Stimulated activated CD8-positive, alpha-beta memory T cell treated with anti-CD3 and anti-CD28 coated beads, Interleukin-4, amount 100 ng/mL, for 4 hours (primary cell): ENCODE results near the gene GLG1.

ENCODE experiments used
- DNase-seq, 2 donors: peaks; one replicate each; pipeline ENCODE4 v3.0.0-alpha.2; 2020; ENCODE audit warnings: low read depth in 2 of 2, low spot score in 1 of 2

Gene GLG1

DNA sequence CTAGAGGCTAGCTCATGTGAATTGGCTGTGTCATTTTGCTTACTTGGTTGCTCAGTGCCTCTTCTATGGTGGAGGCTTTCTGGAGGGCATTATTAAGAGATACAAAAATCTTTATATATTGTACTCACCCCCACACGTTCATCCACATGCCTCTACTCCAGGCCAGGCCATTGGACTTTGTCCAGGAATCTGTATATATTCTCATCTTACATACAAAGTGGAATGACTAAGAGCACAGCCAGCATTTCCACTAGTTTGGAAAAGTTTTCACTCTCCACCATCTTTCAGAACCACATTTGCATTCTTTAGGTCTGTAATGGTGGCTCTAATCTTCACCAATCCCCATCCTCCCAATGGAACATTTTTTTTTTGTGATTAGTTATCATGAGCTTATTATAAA, 4.8 kb upstream of the GLG1 start:
- no peak for DNase-seq

DNA sequence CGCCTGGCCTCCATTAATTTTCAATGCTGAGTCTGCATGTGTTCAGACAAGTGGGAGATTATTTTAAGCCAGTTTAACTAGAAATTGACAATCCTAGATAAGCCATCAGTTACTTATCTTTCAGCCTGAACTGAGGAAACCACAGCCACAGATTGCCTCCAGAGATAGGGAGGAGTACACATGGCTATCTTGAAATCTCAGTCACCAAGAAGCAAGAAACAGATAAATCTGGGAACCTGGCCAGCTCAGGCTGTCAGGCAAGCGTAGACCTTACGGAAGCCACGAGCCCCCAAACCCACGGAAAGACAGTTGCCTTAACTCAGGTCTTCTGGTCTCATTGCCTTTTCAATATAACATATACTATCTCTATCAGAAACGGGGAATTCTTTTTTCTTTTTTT, 2.0 kb upstream of the GLG1 start:
- no peak for DNase-seq

DNA sequence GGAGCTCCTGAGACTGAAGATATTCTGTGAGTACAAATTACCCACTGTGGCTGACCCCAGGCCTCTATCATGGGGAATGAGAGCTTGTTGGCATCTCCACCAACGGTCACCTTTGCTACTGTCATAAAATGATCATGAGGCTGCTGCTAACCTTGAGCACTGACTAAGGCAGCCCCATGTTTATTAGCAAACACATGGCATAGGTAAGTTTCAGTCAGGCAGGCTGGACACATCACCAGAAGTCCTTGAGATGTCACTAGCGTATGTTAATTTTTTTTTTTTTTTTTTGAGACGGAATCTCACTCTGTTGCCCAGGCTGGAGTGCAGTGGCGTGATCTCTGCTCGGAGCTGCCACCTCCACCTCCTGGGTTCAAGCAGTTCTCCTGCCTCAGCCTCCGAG, 1.5 kb upstream of the GLG1 start:
- DNase-seq: no peak

DNA sequence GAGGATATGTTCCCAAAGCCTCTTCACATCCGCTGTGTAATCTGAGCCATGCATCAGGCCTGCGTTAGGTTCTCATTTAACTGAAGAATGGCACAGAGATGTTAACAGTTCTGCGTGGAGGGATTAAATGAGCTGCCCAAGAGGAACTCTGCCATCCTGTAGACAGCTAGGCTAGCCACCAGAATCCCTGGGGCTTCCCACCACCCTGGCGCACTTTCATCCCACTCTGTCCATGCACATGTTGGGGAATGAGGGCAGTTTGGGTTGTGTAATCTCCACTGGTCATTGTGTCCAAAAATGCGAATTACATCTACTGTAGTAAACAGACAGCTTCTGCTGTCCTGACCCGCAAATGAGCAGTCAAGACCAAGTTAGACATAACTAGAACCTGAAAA, 1.0 kb upstream of the GLG1 start:
- DNase-seq: no peak

DNA sequence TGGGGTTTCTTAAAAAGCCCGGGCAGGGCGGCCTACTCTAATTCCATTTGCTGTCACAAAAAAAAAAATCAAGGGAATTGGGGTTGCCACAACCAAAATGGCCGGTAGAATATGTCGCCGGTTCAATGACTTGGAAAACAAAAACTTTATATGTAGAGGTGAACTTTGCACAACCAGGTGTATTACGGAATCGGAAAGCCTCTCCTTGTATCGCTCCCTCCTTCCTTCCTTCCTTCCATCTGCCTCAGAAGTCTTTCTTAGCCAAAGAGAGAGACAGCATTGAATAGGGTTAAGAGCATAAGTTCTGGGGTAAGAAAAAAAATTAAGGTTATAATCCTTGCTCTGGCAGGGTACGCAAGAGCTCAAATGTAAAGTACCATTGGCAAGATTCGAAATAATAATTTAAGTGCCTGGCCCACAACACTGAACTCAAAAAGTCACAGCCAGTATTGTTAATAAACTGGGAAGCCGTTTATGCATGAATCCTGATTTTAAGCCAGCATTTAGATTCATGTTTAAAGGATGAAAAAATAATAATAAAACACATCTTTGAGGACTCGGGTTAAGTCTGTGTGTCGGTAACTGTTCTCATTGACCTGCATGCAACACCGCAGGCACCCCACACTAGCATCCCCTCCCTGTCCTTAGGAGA, 522 bp upstream of the GLG1 start:
- DNase-seq: no peak

DNA sequence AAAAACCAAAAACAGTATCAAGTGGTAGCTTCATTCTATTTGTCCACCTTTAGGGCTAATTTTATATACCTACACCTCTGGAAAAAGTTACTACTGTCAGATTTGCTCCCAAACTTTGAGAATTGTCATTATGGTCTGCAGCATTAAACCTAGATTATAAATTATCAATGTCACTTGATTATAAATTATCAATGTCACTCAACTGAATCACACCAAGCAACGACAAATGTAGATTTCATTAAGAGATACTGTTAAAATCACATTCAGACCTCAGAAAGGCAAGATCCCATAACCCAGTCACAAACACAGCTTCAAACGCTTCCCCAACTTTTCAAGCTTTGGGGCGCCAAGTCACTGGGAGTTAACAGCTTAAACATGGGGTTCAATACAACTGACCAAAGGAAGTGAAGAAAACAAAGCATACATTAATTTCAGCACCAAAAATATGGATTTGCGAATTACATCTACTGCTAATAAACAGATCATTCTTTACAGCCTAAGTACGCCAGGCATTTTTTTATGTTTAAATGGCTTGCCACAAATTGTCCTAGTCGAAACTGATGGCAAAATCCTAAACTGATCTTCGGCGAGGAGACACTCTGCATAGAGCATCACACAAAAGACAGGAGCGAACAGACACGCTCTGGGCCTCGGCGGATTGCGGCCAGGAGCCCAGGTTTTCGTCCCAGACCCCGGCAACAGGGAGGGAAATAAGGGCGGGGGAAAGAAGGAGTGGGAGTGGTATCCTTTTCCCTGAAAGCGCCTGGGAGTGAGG, 981 bp downstream of the GLG1 start:
- DNase-seq: no peak

DNA sequence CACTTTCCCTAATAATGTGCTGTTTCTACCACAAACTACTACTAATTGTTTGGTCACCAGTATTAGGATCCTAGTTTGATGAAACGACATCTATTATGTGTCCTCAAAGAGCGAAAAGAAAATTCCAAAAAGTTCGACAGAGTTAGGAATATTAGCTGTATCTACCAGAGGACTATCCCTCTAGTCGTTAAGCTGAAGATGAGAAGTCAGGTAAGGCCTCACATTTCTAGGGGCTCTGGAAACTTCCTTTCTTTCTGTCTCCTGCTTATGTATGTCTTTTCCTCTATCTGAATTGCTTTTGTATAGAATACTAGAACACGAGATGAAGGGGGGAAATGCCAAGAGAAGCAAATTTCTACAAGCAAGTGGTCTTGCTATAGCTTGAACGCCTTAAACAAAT, 1.6 kb downstream of the GLG1 start:
- no peak for DNase-seq

DNA sequence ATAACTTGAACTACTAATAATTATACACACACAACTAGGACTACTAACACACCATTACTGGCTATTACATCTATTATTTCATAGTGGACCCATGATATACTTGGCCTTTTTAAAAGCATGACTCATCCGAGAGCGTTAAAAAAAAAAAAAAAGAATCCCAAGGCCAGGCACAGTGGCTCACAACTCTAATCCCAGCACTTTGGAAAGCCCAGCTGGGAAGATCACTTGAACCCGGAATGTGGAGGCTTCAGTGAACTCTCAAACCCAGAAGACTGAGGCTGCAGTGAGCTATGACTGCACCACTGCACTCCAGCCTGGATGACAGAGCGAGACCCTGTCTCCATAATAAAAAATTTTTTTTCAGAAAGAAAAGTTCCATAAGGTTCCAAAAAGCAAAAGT, 3.1 kb downstream of the GLG1 start:
- no peak for DNase-seq

DNA sequence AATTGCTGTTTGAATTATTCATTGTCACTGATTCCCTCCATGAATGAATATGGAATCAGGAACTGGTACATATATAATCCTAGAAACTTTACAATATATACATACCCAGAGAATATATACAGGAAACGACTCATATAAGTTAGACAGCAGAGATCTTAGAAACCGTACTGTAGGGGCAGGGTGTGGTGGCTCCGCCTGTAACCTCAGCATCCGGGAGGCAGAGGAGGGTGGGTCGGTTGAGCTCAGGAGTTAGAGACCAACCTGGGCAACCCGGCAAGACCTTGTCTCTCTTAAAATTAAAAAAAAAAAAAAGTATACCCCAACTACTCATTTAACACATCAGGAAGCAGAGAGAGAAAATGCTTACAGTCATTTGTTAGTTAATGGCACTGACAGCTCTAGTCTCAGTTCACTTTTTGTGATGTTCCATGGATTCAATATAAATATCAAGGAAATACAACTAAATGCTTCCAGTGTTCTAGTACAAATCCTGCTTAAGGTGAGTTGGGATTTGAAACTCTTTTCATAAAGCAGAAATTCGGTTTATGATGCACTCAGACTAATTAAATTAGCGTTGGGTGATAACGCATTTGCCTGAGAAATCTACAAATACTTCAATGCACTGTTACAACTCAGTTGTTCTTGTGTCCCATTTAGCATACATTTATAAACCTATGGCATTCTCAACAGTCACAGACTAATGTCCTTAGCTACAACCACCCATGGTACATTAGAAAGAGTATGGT, 5.6 kb downstream of the GLG1 start:
- DNase-seq: peak; percentile 23 to 37

DNA sequence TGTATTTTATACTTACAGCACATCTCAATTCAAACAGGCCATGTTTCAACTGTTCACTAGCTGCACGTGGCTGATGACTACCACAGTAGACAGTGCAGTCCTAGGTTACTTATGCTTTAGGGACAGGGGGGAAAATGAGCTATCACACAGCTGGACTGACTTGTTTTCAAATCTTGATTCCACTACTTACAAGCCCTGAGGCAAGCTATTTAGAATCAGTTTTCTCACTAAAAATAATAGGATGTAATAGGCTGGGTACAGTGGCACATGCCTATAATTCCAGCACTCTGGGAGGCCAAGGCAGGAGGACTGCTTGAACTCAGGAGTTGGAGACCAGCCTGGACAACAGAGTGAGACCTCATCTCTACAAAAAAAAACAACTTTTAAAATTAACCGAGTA, 10.3 kb downstream of the GLG1 start:
- no peak for DNase-seq

DNA sequence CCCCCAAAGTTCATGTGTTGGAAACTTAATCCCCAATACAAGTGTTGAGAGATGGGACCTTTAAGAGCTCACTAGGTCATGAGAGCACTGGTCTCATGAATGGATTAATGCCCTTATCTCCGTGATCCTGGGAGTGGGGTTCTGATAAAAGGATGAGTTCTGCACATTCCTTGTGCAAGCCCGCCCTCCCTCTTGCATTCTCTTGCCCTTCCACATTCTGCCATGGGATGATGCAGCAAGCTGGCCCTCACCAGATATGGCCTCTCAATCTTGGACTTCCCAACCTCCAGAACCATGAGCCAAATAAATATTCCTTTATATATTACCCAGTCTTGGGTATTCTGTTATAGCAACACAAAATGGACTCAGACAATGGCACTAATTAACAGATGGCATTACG, 14.1 kb downstream of the GLG1 start:
- no peak for DNase-seq

DNA sequence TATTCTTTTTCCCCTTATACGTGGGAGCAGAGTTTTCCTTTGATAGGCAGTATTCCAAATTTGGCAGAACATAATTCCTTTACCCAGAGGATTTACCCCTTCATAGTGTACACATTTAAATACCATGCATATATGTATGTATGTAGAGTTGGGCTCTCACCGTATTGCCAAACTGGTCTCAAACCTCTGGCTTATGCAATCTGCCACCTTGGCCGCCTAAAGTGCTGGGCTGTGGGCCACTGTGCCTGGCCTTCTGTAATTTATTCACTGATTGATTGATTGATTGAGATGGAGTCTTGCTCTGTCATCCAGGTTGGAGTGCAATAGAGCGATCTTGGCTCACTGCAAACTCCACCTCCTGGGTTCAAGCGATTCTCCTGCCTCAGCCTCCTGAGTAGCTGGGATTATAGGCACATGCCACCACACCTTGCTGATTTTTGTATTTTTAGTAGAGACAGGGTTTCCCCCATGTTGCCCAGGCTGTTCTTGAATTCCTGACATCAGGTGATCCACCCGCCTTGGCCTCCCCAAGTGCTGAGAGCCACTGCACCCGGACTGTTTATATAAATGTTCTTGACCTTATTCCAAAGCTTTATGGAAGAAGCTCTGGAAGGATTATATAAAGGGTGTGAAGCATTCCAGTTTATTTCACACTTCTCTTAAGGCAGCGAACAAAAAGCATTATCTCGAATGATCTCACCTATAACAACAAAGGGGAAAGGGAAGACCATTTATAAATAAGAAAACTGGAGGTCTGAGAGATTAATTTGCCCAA, 14.9 kb downstream of the GLG1 start:
- DNase-seq: no peak

DNA sequence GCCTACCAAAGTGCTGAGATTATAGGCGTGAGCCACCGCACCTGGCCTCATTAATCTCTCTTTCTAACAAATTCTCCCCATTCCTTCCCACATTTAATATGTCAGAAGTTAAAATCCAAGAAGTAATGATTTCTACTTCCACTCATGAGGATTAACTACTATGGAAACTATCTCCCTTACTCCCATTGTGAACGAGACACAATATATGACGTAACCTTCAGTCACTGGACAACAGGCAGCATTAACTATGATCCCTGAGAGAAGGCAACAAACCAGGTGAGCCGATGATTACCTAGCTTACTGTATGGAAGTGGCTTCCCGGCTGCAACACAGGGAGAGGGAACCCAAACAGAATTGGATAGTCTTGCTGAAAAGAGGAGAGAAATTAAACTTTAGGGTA, 20.0 kb downstream of the GLG1 start:
- DNase-seq: no peak

DNA sequence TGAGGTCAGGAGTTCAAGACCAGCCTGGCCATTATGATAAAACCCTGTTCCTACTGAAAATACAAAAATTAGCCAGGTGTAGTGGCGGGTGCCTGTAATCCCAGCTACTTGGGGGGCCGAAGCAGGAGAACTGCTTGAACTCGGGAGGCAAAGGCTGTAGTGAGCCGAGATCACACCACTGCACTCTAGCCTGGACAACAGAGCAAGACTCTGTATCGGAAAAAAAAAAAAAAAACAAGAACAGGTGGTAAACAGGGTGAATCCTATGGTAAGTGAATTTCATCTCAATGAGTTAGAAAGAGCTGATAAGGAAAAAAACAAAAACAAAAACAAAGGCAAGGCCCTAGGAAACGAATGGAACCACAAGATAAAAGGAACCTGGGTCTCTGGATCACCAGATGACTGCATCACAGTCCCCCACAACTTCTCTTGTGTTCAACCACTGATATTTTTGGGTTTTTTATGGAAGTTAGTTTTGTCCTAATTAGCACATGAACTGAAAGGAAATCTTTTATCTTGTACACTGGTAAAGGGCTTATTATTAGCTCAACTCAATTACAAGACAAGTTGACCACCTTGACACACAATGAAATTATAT, 21.0 kb downstream of the GLG1 start:
- DNase-seq: no peak

DNA sequence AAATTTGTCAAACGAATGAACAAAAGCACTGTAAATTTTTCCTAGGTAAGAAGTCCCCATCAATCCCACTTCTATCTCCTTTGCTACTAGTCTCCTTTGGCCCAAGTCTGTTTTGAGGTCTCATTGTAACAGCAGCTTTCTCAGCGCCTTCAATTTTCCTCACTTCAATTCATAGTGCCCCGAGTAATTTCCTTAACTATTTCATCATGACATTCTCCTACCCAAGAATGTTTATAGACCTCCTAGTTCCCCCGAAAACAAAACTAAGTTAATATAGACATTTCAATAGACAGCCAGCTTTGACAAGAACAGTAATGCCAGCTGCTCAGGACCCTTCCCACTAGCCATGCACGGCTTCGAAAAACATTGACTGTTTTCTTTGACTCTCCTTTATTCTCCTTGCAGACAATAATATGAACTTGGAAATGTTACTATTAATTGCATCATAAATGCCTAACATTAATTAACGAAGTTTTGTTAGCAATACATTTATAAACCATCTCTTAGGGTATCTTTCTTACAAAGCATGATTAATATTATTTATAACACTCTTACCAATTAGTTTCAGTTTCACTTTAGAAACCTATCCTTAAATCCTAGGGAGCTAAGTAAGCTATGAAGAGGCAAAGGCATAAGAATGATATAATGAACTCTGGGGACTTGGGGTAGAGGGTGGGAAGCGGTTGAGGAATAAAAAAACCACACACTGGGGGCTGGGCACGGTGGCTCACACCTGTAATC, 22.8 kb downstream of the GLG1 start:
- no peak for DNase-seq

DNA sequence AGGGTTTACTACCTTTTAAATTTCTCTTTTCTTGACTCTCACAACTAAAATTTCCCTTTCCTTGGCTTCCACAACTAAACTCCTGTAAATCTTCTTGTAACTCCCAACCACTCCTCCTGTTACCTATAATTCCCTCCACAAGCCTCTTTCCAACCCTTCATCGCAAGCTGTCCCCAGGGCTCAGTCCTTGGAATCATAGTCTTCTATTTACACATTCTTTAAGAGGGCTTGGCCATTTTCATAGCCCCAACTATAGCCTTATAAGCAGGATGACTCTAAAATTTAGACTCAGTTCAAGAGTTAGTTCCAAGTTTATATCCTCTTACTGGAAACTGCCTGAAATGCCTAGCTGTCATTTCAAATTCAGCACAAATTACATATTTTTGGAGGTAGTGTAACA, 23.9 kb downstream of the GLG1 start:
- no peak for DNase-seq

DNA sequence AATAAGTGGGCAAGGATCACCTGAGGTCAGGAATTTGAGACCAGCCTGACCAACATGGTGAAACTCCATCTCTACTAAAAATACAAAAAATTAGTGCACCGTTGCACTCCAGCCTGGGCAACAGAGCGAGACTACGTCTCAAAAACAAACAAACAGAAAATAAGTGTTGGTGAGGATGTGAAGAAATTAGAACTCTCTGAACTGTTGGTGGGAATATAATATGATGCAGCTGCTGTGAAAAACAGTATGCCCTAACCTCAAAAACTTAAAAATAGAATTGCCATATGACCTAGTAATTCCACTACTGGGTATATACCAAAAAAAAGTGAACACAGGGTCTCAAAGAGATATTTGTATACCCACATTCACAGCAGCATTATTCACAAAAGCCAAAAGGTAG, 26.1 kb downstream of the GLG1 start:
- DNase-seq: no peak

DNA sequence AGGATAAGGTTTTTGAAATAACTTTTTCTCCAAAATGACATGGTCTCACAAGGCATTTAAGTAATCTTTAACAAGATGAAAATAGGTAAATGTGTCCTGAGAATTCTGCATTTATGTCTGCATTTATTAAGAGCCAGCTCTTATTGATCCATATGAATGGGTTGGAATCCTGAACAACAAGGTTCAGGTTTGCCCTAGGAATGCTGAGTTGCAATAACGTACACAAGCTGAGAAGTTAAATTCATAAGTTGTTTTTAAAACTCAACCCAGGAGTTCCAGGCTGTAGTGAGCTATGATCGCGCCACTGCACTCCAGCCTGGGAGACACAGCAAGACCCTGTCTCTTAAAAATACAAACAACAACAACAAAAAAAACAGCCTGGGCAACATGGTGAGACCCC, 28.1 kb downstream of the GLG1 start:
- no peak for DNase-seq

DNA sequence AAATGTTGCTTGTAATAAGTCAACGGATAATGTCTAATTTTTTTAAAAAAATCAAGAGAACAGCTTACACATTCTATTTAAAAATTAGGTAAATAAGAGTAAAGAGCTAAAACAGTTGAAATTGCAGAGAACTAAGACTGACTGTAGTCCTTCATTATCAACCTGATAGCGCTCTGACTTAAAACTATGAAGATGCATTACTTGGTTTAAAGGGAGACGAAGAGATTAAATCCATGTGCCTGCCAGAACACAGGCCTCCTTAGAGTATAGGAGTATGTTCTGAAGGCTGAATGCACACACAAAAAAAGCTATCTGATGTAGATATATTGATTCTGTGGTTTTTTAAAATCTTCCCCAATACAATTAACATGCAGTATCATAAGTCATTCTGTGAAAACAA, 28.5 kb downstream of the GLG1 start:
- no peak for DNase-seq

DNA sequence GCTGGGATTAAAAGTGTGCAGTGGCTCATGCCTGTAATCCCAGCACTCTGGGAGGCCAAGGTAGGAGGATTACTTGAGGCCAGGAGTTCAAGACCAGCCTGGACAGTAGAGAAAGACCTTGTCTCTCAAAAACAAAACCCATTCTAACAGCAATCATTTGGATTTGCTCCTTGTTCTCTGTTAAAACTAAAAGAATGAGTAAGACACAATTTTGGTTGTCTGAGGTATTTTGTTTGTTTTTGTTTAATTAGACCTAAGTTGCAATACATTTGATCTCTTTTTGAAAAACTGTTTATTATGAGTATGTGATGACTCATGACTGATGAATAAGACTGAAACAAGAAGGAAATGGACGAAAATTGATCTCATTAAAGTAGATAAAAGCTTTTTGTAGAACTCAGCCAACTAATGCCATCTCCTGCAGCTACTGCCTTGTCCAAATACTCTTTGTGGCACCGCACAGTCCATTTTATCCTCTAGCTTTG, 29.0 kb downstream of the GLG1 start:
- DNase-seq: no peak
